GM21423 (cell line): Measurements from ENCODE around the gene INHBA.

Experiments
- ATAC-seq: cut with Tn5 transposase; IDR thresholded peaks from one replicate; pipeline ENCODE4 v1.9.1; 2021; ENCODE audit warnings: mild to moderate bottlenecking, moderate library complexity; ENCODE audit not compliant: unreplicated experiment

INHBA gene

GRCh38 chr7:41711283-41712064, 8.6 kb upstream of the INHBA start:
- ATAC-seq = no peak

- no peak for ATAC-seq
Measured at GRCh38 chr7:41710838-41711237, 7.9 kb upstream of the INHBA start.

- ATAC-seq = no peak
Measured at GRCh38 chr7:41709621-41710020, 6.7 kb upstream of the INHBA start.

GRCh38 chr7:41708581-41709358, 5.9 kb upstream of the INHBA start:
- ATAC-seq = no peak

- ATAC-seq = no peak
Measured at GRCh38 chr7:41706228-41706930, 3.5 kb upstream of the INHBA start.

GRCh38 chr7:41705109-41705901, 2.4 kb upstream of the INHBA start:
- ATAC-seq = peak; percentile 97

- ATAC-seq = no peak
Measured at GRCh38 chr7:41701068-41701941, 1.6 kb downstream of the INHBA start.

- no peak for ATAC-seq
Measured at GRCh38 chr7:41700044-41700471, 2.8 kb downstream of the INHBA start.

GRCh38 chr7:41699516-41699915, 3.4 kb downstream of the INHBA start:
- no peak for ATAC-seq

GRCh38 chr7:41698726-41699125, 4.2 kb downstream of the INHBA start:
- ATAC-seq = no peak

GRCh38 chr7:41698114-41698513, 4.8 kb downstream of the INHBA start:
- no peak for ATAC-seq

- no peak for ATAC-seq
Measured at GRCh38 chr7:41696323-41696916, 6.5 kb downstream of the INHBA start.

GRCh38 chr7:41695661-41696322, 7.1 kb downstream of the INHBA start:
- no peak for ATAC-seq

- no peak for ATAC-seq
Measured at GRCh38 chr7:41694495-41694894, 8.4 kb downstream of the INHBA start.

GRCh38 chr7:41693150-41693997, 9.5 kb downstream of the INHBA start:
- ATAC-seq = no peak

GRCh38 chr7:41692251-41692650, 10.6 kb downstream of the INHBA start:
- ATAC-seq = no peak

- ATAC-seq = no peak
Measured at GRCh38 chr7:41691286-41692190, 11.4 kb downstream of the INHBA start.
